OCI-LY3 (cell line): Measurements from ENCODE around the gene ADRA1B.

ENCODE experiments used
- H2AFZ ChIP-seq: fragments of 200-600, 300-600 bp; shearing (Covaris generic); 2 replicates; pipeline ENCODE4 v1.6.0; 2014; ENCODE audit warnings: antibody characterized with exemption, low read depth, low read length
- H3K27ac ChIP-seq: fragments of 200-600, 300-600 bp; sonication (generic); 2 replicates; pipeline ENCODE4 v1.5.1; 2014; ENCODE audit warnings: mild to moderate bottlenecking, low read length, moderate library complexity, mixed read lengths
- H3K27me3 ChIP-seq: fragments of 200-600, 300-600 bp; sonication (generic); 2 replicates; pipeline ENCODE4 v1.6.1; 2014; ENCODE audit warnings: low read depth, low read length, mixed read lengths
- H3K36me3 ChIP-seq: fragments of 200-600, 300-600 bp; sonication (generic); replicated peaks from 2 replicates; pipeline ENCODE3; 2014; ENCODE audit warnings: low read depth, low read length, mixed read lengths
- H3K4me1 ChIP-seq: fragments of 300-600, 200-600 bp; sonication (generic); 2 replicates; pipeline ENCODE4 v1.6.1; 2014; ENCODE audit warnings: low read length, mixed read lengths
- H3K4me2 ChIP-seq: fragments of 200-600, 300-600 bp; sonication (generic); 2 replicates; pipeline ENCODE4 v1.6.1; 2014; ENCODE audit warnings: low read length, mixed read lengths
- H3K4me3 ChIP-seq: fragments of 300-600, 200-600 bp; sonication (generic); 2 replicates; pipeline ENCODE4 v1.5.1; 2014; ENCODE audit warnings: antibody characterized with exemption, mild to moderate bottlenecking, low read length, moderate library complexity
- H3K79me2 ChIP-seq: fragments of 300-600, 200-600 bp; shearing (Covaris generic); 2 replicates; pipeline ENCODE4 v1.6.1; 2014; ENCODE audit warnings: mild to moderate bottlenecking, low read length, mixed read lengths
- H3K9ac ChIP-seq: fragments of 300-600, 200-600 bp; shearing (Covaris generic); 2 replicates; pipeline ENCODE4 v1.6.0; 2014; ENCODE audit warnings: mild to moderate bottlenecking, low read length, moderate library complexity
- H3K9me3 ChIP-seq: fragments of 200-600, 300-600 bp; shearing (Covaris generic); 2 replicates; pipeline ENCODE4 v1.6.1; 2014; ENCODE audit warnings: low read length, mixed read lengths; ENCODE audit not compliant: insufficient read depth
- H4K20me1 ChIP-seq: fragments of 200-600, 300-600 bp; sonication (generic); 2 replicates; pipeline ENCODE4 v1.6.1; 2016; ENCODE audit warnings: low read length, mixed read lengths; ENCODE audit not compliant: insufficient read depth
- EZH2phosphoT487 ChIP-seq: fragments of 200-600 bp; shearing (Covaris generic); IDR thresholded peaks from 2 replicates; pipeline ENCODE4 v1.6.1; 2018; ENCODE audit warnings: antibody characterized with exemption, mixed run types, low read depth
- TF ChIP-seq, protein P1 (sequence below): fragments of 200-600, 300-600 bp; sonication (generic); IDR thresholded peaks from 2 replicates; pipeline ENCODE4 v1.5.1; 2014; ENCODE audit warnings: antibody characterized with exemption, low read length, low read depth

Gene ADRA1B

DNA sequence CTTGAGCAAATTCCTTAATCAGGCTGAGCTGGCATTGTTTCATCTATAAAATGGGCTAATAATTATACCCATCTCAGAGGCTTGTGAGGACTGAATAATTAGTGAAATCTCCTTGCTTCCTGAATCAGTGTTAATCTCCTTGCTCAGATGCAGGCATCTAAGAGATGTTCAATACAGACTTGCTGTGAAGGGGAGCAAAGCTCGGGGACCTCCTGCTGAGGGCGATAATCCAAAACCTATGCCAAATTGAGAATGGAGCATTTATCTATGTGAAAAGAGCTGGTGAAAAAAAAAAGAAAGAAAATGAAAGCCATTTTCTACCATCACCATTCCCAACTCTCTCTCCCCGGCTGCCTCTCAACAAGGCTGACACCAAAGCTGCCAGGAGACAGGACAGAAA is 37.3 kb downstream of the ADRA1B start:
- Histone ChIP-seq H3K4me3 (no peak overlapping the region), H3K79me2 (no peaks in the 10 kb centered on the region), H2AFZ (no peak overlapping the region), H3K36me3 (no peaks in the 10 kb centered on the region), H3K27ac (no peak overlapping the region), H3K4me1 (no peaks in the 10 kb centered on the region), H3K9ac (no peak overlapping the region), H3K9me3 (no peaks in the 10 kb centered on the region), H4K20me1 (no peaks in the 10 kb centered on the region), H3K4me2 (no peak overlapping the region), H3K27me3 (no peaks in the 10 kb centered on the region)
- no peak for TF ChIP-seq EZH2phosphoT487
- TF ChIP-seq, protein P1, sequence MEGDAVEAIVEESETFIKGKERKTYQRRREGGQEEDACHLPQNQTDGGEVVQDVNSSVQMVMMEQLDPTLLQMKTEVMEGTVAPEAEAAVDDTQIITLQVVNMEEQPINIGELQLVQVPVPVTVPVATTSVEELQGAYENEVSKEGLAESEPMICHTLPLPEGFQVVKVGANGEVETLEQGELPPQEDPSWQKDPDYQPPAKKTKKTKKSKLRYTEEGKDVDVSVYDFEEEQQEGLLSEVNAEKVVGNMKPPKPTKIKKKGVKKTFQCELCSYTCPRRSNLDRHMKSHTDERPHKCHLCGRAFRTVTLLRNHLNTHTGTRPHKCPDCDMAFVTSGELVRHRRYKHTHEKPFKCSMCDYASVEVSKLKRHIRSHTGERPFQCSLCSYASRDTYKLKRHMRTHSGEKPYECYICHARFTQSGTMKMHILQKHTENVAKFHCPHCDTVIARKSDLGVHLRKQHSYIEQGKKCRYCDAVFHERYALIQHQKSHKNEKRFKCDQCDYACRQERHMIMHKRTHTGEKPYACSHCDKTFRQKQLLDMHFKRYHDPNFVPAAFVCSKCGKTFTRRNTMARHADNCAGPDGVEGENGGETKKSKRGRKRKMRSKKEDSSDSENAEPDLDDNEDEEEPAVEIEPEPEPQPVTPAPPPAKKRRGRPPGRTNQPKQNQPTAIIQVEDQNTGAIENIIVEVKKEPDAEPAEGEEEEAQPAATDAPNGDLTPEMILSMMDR, result no peak

DNA sequence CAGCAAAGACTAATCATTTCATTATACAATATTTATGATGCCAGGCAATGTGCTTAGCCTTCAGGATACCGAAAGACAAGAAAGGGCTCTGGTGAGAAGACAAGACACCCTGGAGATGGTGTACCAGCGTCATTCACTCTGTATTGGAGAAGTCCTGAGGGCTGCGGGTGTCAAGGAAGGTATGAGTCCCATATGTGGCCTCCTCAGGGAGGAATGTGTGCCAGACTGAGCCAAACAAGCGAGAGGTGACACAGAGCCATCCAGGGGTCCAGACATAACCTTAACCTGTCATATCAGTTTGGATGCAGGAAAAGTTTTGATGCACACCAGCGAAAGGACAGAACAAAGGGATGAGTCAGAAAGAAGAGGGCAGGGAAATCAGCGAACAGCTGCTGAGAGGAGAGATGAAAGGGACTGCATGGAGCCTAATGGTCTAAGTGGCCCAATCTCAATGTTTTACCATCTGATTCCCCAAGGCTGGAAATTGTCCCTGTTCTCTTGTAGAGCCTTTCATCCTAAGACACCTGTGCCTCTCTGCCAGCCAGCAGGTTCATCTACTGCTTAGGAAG is 38.9 kb downstream of the ADRA1B start:
- Histone ChIP-seq H2AFZ (no peak overlapping the region), H3K27me3 (no peaks in the 10 kb centered on the region), H3K4me1 (no peaks in the 10 kb centered on the region), H3K4me2 (no peak overlapping the region), H3K27ac (no peak overlapping the region), H3K36me3 (no peaks in the 10 kb centered on the region), H3K79me2 (no peaks in the 10 kb centered on the region), H3K9ac (no peak overlapping the region), H3K4me3 (no peak overlapping the region), H3K9me3 (no peaks in the 10 kb centered on the region), H4K20me1 (no peaks in the 10 kb centered on the region)
- no peak for TF ChIP-seq EZH2phosphoT487
- TF ChIP-seq, protein P1, result no peak

- TF ChIP-seq, protein P1, result no peak
- TF ChIP-seq EZH2phosphoT487, result no peak
- no peak overlapping the region for H3K27ac ChIP-seq
- no peak overlapping the region for H3K4me2 ChIP-seq
- no peaks in the 10 kb centered on the region for H3K9me3 ChIP-seq
- H3K4me3 ChIP-seq, result no peak overlapping the region
- H3K27me3 ChIP-seq, result no peaks in the 10 kb centered on the region
- no peaks in the 10 kb centered on the region for H3K4me1 ChIP-seq
- H4K20me1 ChIP-seq, result no peaks in the 10 kb centered on the region
- H3K79me2 ChIP-seq, result no peaks in the 10 kb centered on the region
- no peak overlapping the region for H2AFZ ChIP-seq
- no peak overlapping the region for H3K9ac ChIP-seq
- no peaks in the 10 kb centered on the region for H3K36me3 ChIP-seq
Observed at GRCh38 chr5:159956074-159956473, 39.8 kb downstream of the ADRA1B start.

GRCh38 chr5:159961176-159962160 is 45.2 kb downstream of the ADRA1B start:
- Histone ChIP-seq H3K36me3 (no peaks in the 10 kb centered on the region), H2AFZ (no peak overlapping the region), H3K27me3 (no peaks in the 10 kb centered on the region)

More at GRCh38 chr5:159961176-159962160, 45.2 kb downstream of the ADRA1B start:
- no peaks in the 10 kb centered on the region for H4K20me1 ChIP-seq
- TF ChIP-seq, protein P1, result no peak
- no peak for TF ChIP-seq EZH2phosphoT487
- no peak overlapping the region for H3K4me3 ChIP-seq
- H3K4me2 ChIP-seq, result no peak overlapping the region
- H3K4me1 ChIP-seq, result peaks cover 5% of the 10 kb centered on the region; the same call in 1 of the 2 replicates
- no peak overlapping the region for H3K9ac ChIP-seq
- H3K79me2 ChIP-seq, result no peaks in the 10 kb centered on the region
- no peaks in the 10 kb centered on the region for H3K9me3 ChIP-seq
- H3K27ac ChIP-seq, result no peak overlapping the region
